Neural crest cell (in vitro differentiated cells): ENCODE results near the gene CTIF. TPM values are rescaled to one million over a fixed set of nuclear protein-coding genes. Genes with fewer than 3 reads are reported as not detected.
A peak's percentile ranks its signal among the peaks of the same experiment; 100 is the strongest.

ENCODE experiments used
- DNase-seq: peaks from one replicate; pipeline ENCODE4 v3.0.0; 2021; ENCODE audit warnings: low read depth, mixed read lengths, low spot score
- H3K27ac Mint-ChIP-seq: one replicate; pipeline ENCODE4 v1.8.0; 2021; ENCODE audit warnings: mild to moderate bottlenecking, mixed read lengths; ENCODE audit not compliant: unreplicated experiment
- H3K27me3 Mint-ChIP-seq: 2 replicates; pipeline ENCODE4 v1.8.0; 2021; ENCODE audit warnings: low read depth, mild to moderate bottlenecking, mixed read lengths
- H3K36me3 Mint-ChIP-seq: 2 replicates; pipeline ENCODE4 v1.8.0; 2021; ENCODE audit warnings: low read depth, mild to moderate bottlenecking, mixed read lengths
- H3K4me1 Mint-ChIP-seq: 2 replicates; pipeline ENCODE4 v1.8.0; 2021; ENCODE audit warnings: mixed read lengths
- H3K4me3 Mint-ChIP-seq: one replicate; pipeline ENCODE4 v1.8.0; 2021; ENCODE audit warnings: mild to moderate bottlenecking, mixed read lengths
- H3K9me3 Mint-ChIP-seq: 2 replicates; pipeline ENCODE4 v1.8.0; 2021; ENCODE audit warnings: mixed read lengths
- CTCF ChIP-seq: fragments of 200-600 bp; sonication (generic); conservative IDR thresholded peaks from 2 replicates; pipeline ENCODE4 v1.5.0; 2021; ENCODE audit warnings: antibody characterized with exemption, mild to moderate bottlenecking
- total RNA-seq: library from RNA; stranded (reverse); gene quantifications from 2 replicates; pipeline ENCODE4 v1.2.1, GENCODE V29; 2021

The CTIF gene
- total RNA-seq, 1 donor from 2014 or later = 52.6 TPM

- DNase-seq = no peak
- peaks cover 5% of the 10 kb centered on the region for H3K4me1 Mint-ChIP-seq
- no peaks in the 10 kb centered on the region for H3K27me3 Mint-ChIP-seq
- H3K36me3 Mint-ChIP-seq = peaks cover 3% of the 10 kb centered on the region
- H3K9me3 Mint-ChIP-seq = no peaks in the 10 kb centered on the region
- no peak for TF ChIP-seq CTCF
- H3K4me3 Mint-ChIP-seq = no peak overlapping the region
- H3K27ac Mint-ChIP-seq = peak overlapping the region; percentile 3
These were observed 80.7 kb downstream of the CTIF start for GRCh38 chr18:48619501-48619900.

GRCh38 chr18:48620071-48620470 lies 81.2 kb downstream of the CTIF start:
- DNase-seq = no peak
- no peaks in the 10 kb centered on the region for H3K9me3 Mint-ChIP-seq
- H3K36me3 Mint-ChIP-seq = peaks cover 3% of the 10 kb centered on the region
- H3K4me3 Mint-ChIP-seq = no peak overlapping the region
- H3K4me1 Mint-ChIP-seq = peaks cover 5% of the 10 kb centered on the region
- no peak for TF ChIP-seq CTCF
- no peak overlapping the region for H3K27ac Mint-ChIP-seq
- no peaks in the 10 kb centered on the region for H3K27me3 Mint-ChIP-seq

- H3K4me3 Mint-ChIP-seq = no peak overlapping the region
- no peaks in the 10 kb centered on the region for H3K27me3 Mint-ChIP-seq
- H3K27ac Mint-ChIP-seq = peak overlapping the region; percentile 57
- no peak for TF ChIP-seq CTCF
- DNase-seq = no peak
- peaks cover 5% of the 10 kb centered on the region for H3K4me1 Mint-ChIP-seq
- peaks cover 3% of the 10 kb centered on the region for H3K36me3 Mint-ChIP-seq
- no peaks in the 10 kb centered on the region for H3K9me3 Mint-ChIP-seq
These were observed 82.4 kb downstream of the CTIF start for GRCh38 chr18:48621240-48621639.

DNA sequence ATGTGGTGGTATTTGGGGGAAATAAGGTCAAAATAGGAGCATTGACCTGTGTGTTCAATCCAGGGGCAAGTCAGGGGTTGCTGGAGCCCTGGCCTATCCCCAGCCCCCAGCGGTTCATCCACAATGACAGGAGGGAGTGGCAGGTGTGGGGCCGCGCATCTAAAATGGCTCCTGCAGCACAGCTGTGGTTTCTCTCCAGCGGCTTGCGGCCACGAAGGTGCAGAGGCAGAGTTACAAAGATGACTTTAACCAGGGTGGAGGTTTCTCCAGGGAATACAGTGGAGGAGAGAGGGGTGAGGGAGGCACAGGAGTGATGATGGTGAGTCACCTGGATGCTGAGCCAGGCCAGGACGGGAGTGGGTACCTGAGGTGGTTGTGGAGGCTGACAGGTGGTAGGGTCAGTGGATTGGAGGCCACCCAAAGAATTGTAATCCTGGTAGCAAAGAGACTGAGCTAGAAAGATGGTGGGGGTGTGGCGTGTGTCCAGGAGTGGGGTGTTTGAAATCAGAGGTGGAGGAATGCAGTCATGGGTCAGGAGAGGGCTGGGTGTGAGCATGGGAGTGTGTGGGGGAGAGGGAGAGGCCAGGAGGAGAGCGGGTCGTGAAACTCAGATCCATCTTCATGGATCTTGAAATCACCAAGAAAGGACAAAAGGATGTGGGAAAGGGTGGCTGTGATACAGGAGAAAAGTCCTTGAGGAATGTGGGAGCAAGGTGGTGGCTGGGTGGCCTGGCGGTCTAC lies 83.2 kb downstream of the CTIF start:
- Mint-ChIP-seq H3K36me3 (peaks cover 3% of the 10 kb centered on the region), H3K9me3 (no peaks in the 10 kb centered on the region), H3K4me3 (no peak overlapping the region), H3K27me3 (no peaks in the 10 kb centered on the region), H3K27ac (peak overlapping the region; percentile 78), H3K4me1 (peaks cover 1% of the 10 kb centered on the region)
- no peak for DNase-seq
- no peak for TF ChIP-seq CTCF

- TF ChIP-seq CTCF = no peak
- peaks cover 5% of the 10 kb centered on the region for H3K4me1 Mint-ChIP-seq
- H3K36me3 Mint-ChIP-seq = peaks cover 3% of the 10 kb centered on the region
- no peaks in the 10 kb centered on the region for H3K27me3 Mint-ChIP-seq
- no peaks in the 10 kb centered on the region for H3K9me3 Mint-ChIP-seq
- DNase-seq = no peak
- no peak overlapping the region for H3K27ac Mint-ChIP-seq
- H3K4me3 Mint-ChIP-seq = no peak overlapping the region
These were observed 84.1 kb downstream of the CTIF start for GRCh38 chr18:48622911-48623431.
